Measurements from ENCODE around the gene OAS3.

GRCh38 chr12:112980491-112981158 lies 42.4 kb downstream of the OAS3 start:
- TF ChIP-seq CTCF (conservative IDR thresholded peaks at IDR 0.05 in 1 of 2, IDR thresholded peaks at IDR 0.05 in 1 of 2; ENCODE audit: extremely low read depth in 1 of 2, insufficient read depth in 1 of 2, low read depth in 1 of 2, low read length in 2 of 2) (no peak), EZH2 (IDR thresholded peaks at IDR 0.05; ENCODE audit: borderline replicate concordance, low read length) (no peak)

Measured in mammary epithelial cell (primary cell).